Measurements from ENCODE around the gene CCND3. TPM values are rescaled to one million over a fixed set of nuclear protein-coding genes. Genes with fewer than 3 reads are reported as not detected.

CCND3 gene
- total RNA-seq, 2 experiments from 2014 or later, result 1,152 to 1,165 TPM

- no peak for DNase-seq
- intact Hi-C loops (cut with micrococcal nuclease), result no loop called here
- Mint-ChIP-seq H3K27ac (no peak overlapping the region), H3K9me3 (no peaks in the 10 kb centered on the region), H3K36me3 (ENCODE audit: low read depth) (no peaks in the 10 kb centered on the region), H3K4me3 (no peak overlapping the region), H3K4me1 (ENCODE audit: low read depth) (no peaks in the 10 kb centered on the region), H3K27me3 (ENCODE audit: low read depth) (no peaks in the 10 kb centered on the region)
- CTCF ChIA-PET, result interaction anchor here (1.6 kb wide), 1 partner anchor 40 kb away, joined by 4 read pairs; no protein-coding TSS in a partner anchor
Observed at GRCh38 chr6:41887331-41887751, 54.3 kb downstream of the CCND3 start.

DNA sequence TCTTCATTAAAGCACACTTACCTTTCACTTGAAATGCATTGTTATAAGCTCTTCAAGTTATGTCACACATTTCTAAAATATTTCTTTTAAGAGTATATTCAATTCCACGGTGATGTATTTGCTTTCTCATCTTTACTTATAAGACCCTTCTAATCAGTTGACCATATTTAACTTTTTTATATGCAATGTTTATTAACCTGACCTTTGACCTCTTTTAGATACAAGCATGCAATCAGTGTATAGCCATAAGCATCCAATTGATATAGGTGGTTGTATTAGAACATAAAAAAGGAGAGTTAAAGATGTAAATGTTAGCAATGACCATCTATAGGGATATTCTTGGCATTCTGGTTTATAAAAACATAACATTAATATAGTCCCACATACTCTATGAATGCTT is 55.7 kb downstream of the CCND3 start:
- Mint-ChIP-seq H3K36me3 (ENCODE audit: low read depth) (no peaks in the 10 kb centered on the region), H3K27ac (no peak overlapping the region), H3K4me3 (no peak overlapping the region), H3K9me3 (no peaks in the 10 kb centered on the region), H3K4me1 (ENCODE audit: low read depth) (no peaks in the 10 kb centered on the region), H3K27me3 (ENCODE audit: low read depth) (no peaks in the 10 kb centered on the region)
- DNase-seq, result no peak
- intact Hi-C loops (cut with micrococcal nuclease), result no loop called here
- CTCF ChIA-PET, result interaction anchor here (1.6 kb wide), 1 partner anchor 39 kb away, joined by 4 read pairs; no protein-coding TSS in a partner anchor

DNA sequence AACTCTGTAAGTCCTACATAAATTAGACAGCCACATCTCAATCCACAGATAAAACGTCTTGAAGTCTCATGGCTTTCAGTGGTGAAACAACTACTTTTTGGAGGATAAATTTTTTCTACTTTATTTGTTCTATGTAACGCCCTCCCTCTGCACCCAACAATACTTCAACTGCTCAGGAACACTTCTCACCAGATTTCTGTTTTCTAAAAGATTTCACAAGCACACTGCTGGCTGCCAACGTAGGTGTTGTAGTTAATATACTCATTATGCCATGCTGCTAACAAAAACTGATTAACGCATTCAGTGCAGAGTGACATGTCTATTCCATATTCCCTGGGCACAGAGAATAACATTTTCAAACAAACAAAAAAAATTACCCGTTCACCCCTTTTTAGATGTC is 56.7 kb downstream of the CCND3 start:
- H3K9me3 Mint-ChIP-seq, result no peaks in the 10 kb centered on the region
- H3K4me3 Mint-ChIP-seq, result no peak overlapping the region
- intact Hi-C loops (cut with micrococcal nuclease), result no loop called here
- H3K27me3 Mint-ChIP-seq (ENCODE audit: low read depth), result no peaks in the 10 kb centered on the region
- H3K36me3 Mint-ChIP-seq (ENCODE audit: low read depth), result no peaks in the 10 kb centered on the region
- H3K4me1 Mint-ChIP-seq (ENCODE audit: low read depth), result no peaks in the 10 kb centered on the region
- H3K27ac Mint-ChIP-seq, result no peak overlapping the region
- CTCF ChIA-PET, result no interaction called here
- DNase-seq, result no peak

Other genes starting within 250 kb of the CCND3 start
- gene TFEB, start 206.2 kb downstream of the CCND3 start, total RNA-seq, result 1 to 10 TPM; 5.7 to 7.9 TPM
- gene PGC, start 194.4 kb downstream of the CCND3 start, total RNA-seq, result not detected
- 1 to 10 TPM; 4.0 to 4.2 TPM for gene FRS3, start 161.9 kb downstream of the CCND3 start, total RNA-seq
- under 1 TPM in 1 of 2 experiments, not detected in 1; 0.52 TPM for gene PRICKLE4, start 161.0 kb downstream of the CCND3 start, total RNA-seq
- gene TOMM6, start 154.1 kb downstream of the CCND3 start, total RNA-seq, result 100 to 1,000 TPM; 285 to 299 TPM
- 1 to 10 TPM; 8.3 to 8.4 TPM for gene USP49, start 46.4 kb downstream of the CCND3 start, total RNA-seq
- 10 to 100 TPM; 24.0 to 27.4 TPM for gene MED20, start 20.7 kb downstream of the CCND3 start, total RNA-seq
- gene BYSL, start 20.3 kb downstream of the CCND3 start, total RNA-seq, result 10 to 100 TPM; 49.8 TPM
- gene TAF8, start 108.7 kb upstream of the CCND3 start, total RNA-seq, result 10 to 100 TPM; 67.3 to 68.5 TPM
- under 1 TPM; 0.12 to 0.14 TPM for gene C6orf132, start 200.8 kb upstream of the CCND3 start, total RNA-seq
- gene GUCA1A, start 231.6 kb upstream of the CCND3 start, total RNA-seq, result not detected